ENCODE data around the gene ZP1. TPM values are rescaled to one million over a fixed set of nuclear protein-coding genes. Genes with fewer than 3 reads are reported as not detected.

ZP1 gene
- total RNA-seq, 1 donor = 0.36 TPM

DNA sequence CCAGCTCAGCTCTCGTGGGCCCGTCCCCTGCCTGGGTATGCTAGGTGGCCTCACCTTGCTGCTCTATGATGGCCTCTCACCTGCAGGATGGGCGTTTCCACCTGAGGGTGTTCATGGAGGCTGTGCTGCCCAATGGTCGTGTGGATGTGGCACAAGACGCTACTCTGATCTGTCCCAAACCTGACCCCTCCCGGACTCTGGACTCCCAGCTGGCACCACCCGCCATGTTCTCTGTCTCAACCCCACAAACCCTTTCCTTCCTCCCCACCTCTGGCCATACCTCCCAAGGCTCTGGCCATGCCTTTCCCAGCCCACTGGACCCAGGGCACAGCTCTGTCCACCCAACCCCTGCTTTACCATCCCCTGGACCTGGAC, 2.1 kb downstream of the ZP1 start:
- H3K4me1 ChIP-seq (ENCODE audit: insufficient read depth, low read length) = peaks cover 27% of the 10 kb centered on the region
- no peak overlapping the region for H3K4me3 ChIP-seq (ENCODE audit: insufficient read depth, low read length)
- no peak for DNase-seq (ENCODE audit: insufficient read length, low spot score, missing footprints)
- H4K20me1 ChIP-seq (ENCODE audit: insufficient read depth, low read length) = no peaks in the 10 kb centered on the region
- H3K36me3 ChIP-seq (ENCODE audit: insufficient read depth, low read length) = no peaks in the 10 kb centered on the region
- H2AFZ ChIP-seq (ENCODE audit: low read length) = no peak overlapping the region
- H3K9me3 ChIP-seq (ENCODE audit: low read depth, low read length) = no peaks in the 10 kb centered on the region
- no peak overlapping the region for H3K27ac ChIP-seq (ENCODE audit: low read depth, low read length)
- TF ChIP-seq, protein P1, sequence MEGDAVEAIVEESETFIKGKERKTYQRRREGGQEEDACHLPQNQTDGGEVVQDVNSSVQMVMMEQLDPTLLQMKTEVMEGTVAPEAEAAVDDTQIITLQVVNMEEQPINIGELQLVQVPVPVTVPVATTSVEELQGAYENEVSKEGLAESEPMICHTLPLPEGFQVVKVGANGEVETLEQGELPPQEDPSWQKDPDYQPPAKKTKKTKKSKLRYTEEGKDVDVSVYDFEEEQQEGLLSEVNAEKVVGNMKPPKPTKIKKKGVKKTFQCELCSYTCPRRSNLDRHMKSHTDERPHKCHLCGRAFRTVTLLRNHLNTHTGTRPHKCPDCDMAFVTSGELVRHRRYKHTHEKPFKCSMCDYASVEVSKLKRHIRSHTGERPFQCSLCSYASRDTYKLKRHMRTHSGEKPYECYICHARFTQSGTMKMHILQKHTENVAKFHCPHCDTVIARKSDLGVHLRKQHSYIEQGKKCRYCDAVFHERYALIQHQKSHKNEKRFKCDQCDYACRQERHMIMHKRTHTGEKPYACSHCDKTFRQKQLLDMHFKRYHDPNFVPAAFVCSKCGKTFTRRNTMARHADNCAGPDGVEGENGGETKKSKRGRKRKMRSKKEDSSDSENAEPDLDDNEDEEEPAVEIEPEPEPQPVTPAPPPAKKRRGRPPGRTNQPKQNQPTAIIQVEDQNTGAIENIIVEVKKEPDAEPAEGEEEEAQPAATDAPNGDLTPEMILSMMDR (IDR thresholded peaks at IDR 0.05; ENCODE audit: extremely low read depth, low read depth, low read length) = no peak
- H3K27me3 ChIP-seq (ENCODE audit: insufficient read depth, low read length) = peaks cover 6% of the 10 kb centered on the region
- no peaks in the 10 kb centered on the region for H3K79me2 ChIP-seq (ENCODE audit: insufficient read depth, low read length)
- no peak overlapping the region for H3K4me2 ChIP-seq (ENCODE audit: insufficient read depth, low read length)

DNA sequence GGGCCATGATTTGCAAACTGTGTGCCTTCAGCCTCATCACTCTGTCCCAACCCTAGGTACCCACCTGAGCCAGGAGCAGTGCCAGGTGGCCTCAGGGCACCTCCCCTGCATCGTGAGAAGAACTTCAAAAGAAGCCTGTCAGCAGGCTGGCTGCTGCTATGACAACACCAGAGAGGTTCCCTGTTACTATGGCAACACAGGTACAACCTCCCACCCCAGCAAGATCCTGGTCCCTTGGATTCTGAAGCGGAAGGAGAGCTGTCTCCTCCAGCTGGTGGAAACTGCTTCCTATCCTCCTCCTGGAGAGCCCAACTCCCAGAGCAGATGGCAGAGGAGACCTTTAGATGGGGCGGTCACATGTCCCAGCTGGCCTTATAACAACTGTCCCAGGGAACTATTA, 2.9 kb downstream of the ZP1 start:
- no peaks in the 10 kb centered on the region for H4K20me1 ChIP-seq (ENCODE audit: insufficient read depth, low read length)
- no peaks in the 10 kb centered on the region for H3K79me2 ChIP-seq (ENCODE audit: insufficient read depth, low read length)
- no peak overlapping the region for H3K4me3 ChIP-seq (ENCODE audit: insufficient read depth, low read length)
- peaks cover 27% of the 10 kb centered on the region for H3K4me1 ChIP-seq (ENCODE audit: insufficient read depth, low read length)
- no peak overlapping the region for H3K27ac ChIP-seq (ENCODE audit: low read depth, low read length)
- DNase-seq (ENCODE audit: insufficient read length, low spot score, missing footprints) = peak; percentile 61
- TF ChIP-seq, protein P1 (IDR thresholded peaks at IDR 0.05; ENCODE audit: extremely low read depth, low read depth, low read length) = no peak
- H3K9me3 ChIP-seq (ENCODE audit: low read depth, low read length) = no peaks in the 10 kb centered on the region
- peaks cover 6% of the 10 kb centered on the region for H3K27me3 ChIP-seq (ENCODE audit: insufficient read depth, low read length)
- H3K36me3 ChIP-seq (ENCODE audit: insufficient read depth, low read length) = no peaks in the 10 kb centered on the region
- no peak overlapping the region for H3K4me2 ChIP-seq (ENCODE audit: insufficient read depth, low read length)
- H2AFZ ChIP-seq (ENCODE audit: low read length) = no peak overlapping the region

DNA sequence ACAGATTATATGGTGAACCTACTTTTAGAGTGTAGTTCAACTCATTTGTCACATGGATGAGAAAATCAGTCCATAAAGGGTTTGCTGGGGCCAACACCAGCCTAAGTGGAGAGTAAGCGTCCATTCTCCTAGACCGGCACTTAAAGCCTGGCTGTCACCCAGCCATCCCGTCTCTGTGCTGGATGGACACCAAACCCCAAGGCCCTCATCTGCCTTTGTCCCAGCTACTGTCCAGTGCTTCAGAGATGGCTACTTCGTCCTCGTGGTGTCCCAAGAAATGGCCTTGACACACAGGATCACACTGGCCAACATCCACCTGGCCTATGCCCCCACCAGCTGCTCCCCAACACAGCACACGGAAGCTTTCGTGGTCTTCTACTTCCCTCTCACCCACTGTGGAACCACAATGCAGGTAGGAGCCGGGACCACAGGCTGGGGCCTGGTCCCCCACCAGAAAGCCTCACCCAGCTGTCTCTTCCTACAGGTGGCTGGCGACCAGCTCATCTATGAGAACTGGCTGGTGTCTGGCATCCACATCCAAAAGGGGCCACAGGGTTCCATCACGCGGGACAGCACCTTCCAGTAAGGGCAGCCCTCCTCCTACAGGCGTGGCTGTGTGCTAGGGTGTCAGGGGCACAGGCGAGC, 3.5 kb downstream of the ZP1 start:
- no peak overlapping the region for H2AFZ ChIP-seq (ENCODE audit: low read length)
- H3K9me3 ChIP-seq (ENCODE audit: low read depth, low read length) = no peaks in the 10 kb centered on the region
- peaks cover 6% of the 10 kb centered on the region for H3K27me3 ChIP-seq (ENCODE audit: insufficient read depth, low read length)
- H3K4me2 ChIP-seq (ENCODE audit: insufficient read depth, low read length) = no peak overlapping the region
- no peaks in the 10 kb centered on the region for H3K36me3 ChIP-seq (ENCODE audit: insufficient read depth, low read length)
- H3K79me2 ChIP-seq (ENCODE audit: insufficient read depth, low read length) = no peaks in the 10 kb centered on the region
- TF ChIP-seq, protein P1 (IDR thresholded peaks at IDR 0.05; ENCODE audit: extremely low read depth, low read depth, low read length) = no peak
- H3K4me1 ChIP-seq (ENCODE audit: insufficient read depth, low read length) = peaks cover 27% of the 10 kb centered on the region
- no peak for DNase-seq (ENCODE audit: insufficient read length, low spot score, missing footprints)
- H4K20me1 ChIP-seq (ENCODE audit: insufficient read depth, low read length) = no peaks in the 10 kb centered on the region
- H3K4me3 ChIP-seq (ENCODE audit: insufficient read depth, low read length) = no peak overlapping the region
- no peak overlapping the region for H3K27ac ChIP-seq (ENCODE audit: low read depth, low read length)

DNA sequence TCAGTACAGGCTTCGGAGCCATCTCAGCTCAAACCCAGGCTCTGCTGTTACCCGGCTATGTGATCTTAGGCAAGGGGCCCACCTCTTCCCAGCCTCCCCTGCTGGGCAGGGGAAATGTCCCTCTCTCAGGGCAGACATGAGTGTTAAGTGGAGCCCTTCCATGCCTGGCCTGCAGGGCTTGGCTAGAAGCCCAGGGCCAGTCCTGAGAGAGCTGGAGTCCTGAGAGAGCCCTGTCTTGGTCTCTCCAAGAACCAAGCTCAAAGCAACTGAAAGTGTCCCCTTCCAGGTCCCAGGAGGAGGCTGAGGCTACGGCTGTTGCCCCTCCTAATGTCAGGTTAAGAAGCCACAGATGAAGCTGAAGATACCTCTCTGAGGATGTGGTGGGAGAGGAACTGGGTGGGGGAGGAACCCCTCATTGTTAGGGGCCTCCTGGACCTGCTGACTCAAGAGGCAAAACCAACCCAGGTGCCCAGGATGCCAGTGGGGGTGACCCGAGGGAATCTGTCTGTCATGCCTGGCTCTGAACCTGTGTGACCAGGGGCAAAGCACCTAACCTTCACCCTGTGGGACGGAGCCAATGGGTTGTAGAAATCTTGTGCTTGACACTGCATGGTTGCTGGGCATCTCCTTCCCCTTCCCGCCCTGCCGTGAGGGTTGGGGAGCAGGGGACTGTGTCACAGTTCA, 4.2 kb downstream of the ZP1 start:
- peak; percentile 69 for DNase-seq (ENCODE audit: insufficient read length, low spot score, missing footprints)
- Histone ChIP-seq H3K4me2 (ENCODE audit: insufficient read depth, low read length) (peak overlapping the region; percentile 43), H3K27me3 (ENCODE audit: insufficient read depth, low read length) (peaks cover 6% of the 10 kb centered on the region), H3K27ac (ENCODE audit: low read depth, low read length) (peak overlapping the region; percentile 45), H2AFZ (ENCODE audit: low read length) (no peak overlapping the region), H3K79me2 (ENCODE audit: insufficient read depth, low read length) (no peaks in the 10 kb centered on the region), H3K4me3 (ENCODE audit: insufficient read depth, low read length) (peak overlapping the region; percentile 16), H3K36me3 (ENCODE audit: insufficient read depth, low read length) (no peaks in the 10 kb centered on the region), H3K4me1 (ENCODE audit: insufficient read depth, low read length) (peaks cover 27% of the 10 kb centered on the region), H4K20me1 (ENCODE audit: insufficient read depth, low read length) (no peaks in the 10 kb centered on the region), H3K9me3 (ENCODE audit: low read depth, low read length) (no peaks in the 10 kb centered on the region)
- TF ChIP-seq, protein P1 (IDR thresholded peaks at IDR 0.05; ENCODE audit: extremely low read depth, low read depth, low read length) = peak; percentile 37

Measured in osteoblast (primary cell).